ENCODE measurements around the gene RABEP1. TPM values are rescaled to one million over a fixed set of nuclear protein-coding genes. Genes with fewer than 3 reads are reported as not detected.

The RABEP1 gene
- polyA plus RNA-seq, 3 donors, result 12.7 to 19.1 (median 13.7) TPM

- H3K27me3 Mint-ChIP-seq (ENCODE audit: low read depth in 3 of 3), result peaks cover 0 to 1% (median 0%) of the 10 kb centered on the region in 3 donors
- H3K9me3 Mint-ChIP-seq, result no peaks in the 10 kb centered on the region
- Histone ChIP-seq H4K20me1 (ENCODE audit: insufficient read depth, low read length) (no peaks in the 10 kb centered on the region), H3K9ac (ENCODE audit: insufficient read depth, low read length, poor library complexity, severe bottlenecking) (no peak overlapping the region), H3K27ac (ENCODE audit: low read depth in 1 of 2, low read length in 2 of 2) (no peak overlapping the region), H3K79me2 (ENCODE audit: insufficient read depth, low read length) (no peaks in the 10 kb centered on the region), H3K27me3 (ENCODE audit: control insufficient read depth in 2 of 2, insufficient read depth in 2 of 2, low read length in 2 of 2) (no peaks in the 10 kb centered on the region), H2AFZ (ENCODE audit: insufficient read depth, low read depth, low read length, poor library complexity, severe bottlenecking) (no peak overlapping the region), H3K36me3 (replicated peaks in 1 of 2; ENCODE audit: control insufficient read depth in 1 of 2, insufficient read depth in 2 of 2, low read length in 2 of 2) (peaks cover 76 to 100% of the 10 kb centered on the region in 2 donors), H3K4me3 (replicated peaks in 1 of 3; ENCODE audit: low read depth in 2 of 3, low read length in 3 of 3) (no peak overlapping the region), H3K9me3 (replicated peaks in 1 of 2; ENCODE audit: control insufficient read depth in 1 of 2, insufficient read depth in 1 of 2, low read length in 2 of 2) (no peaks in the 10 kb centered on the region), H3K4me1 (ENCODE audit: control insufficient read depth in 1 of 2, insufficient read depth in 2 of 2, low read length in 2 of 2) (no peaks in the 10 kb centered on the region), H3K4me2 (replicated peaks; ENCODE audit: extremely low read depth, low read length, poor library complexity, severe bottlenecking) (no peak overlapping the region)
- H3K4me3 Mint-ChIP-seq, result no peak overlapping the region
- H3K4me1 Mint-ChIP-seq, result no peaks in the 10 kb centered on the region
- H3K36me3 Mint-ChIP-seq, result peaks cover 78 to 96% of the 10 kb centered on the region in 2 donors
- no CpG with 5 or more reads among the region's 3 CpGs for WGBS (ENCODE audit: insufficient coverage)
- TF ChIP-seq CTCF (IDR thresholded peaks at IDR 0.05), result no peak
- no peak overlapping the region for H3K27ac Mint-ChIP-seq
- intact Hi-C loops (cut with micrococcal nuclease), result no loop called here
- no peak for DNase-seq
These were observed 73.5 kb downstream of the RABEP1 start for GRCh38 chr17:5355421-5356129.

GRCh38 chr17:5361426-5361825 is 79.3 kb downstream of the RABEP1 start:
- H3K36me3 Mint-ChIP-seq, result peaks cover 74 to 97% of the 10 kb centered on the region in 2 donors
- H3K4me3 Mint-ChIP-seq, result no peak overlapping the region
- H3K27me3 Mint-ChIP-seq (ENCODE audit: low read depth in 3 of 3), result peaks cover 0 to 1% (median 0%) of the 10 kb centered on the region in 3 donors
- no peaks in the 10 kb centered on the region for H3K4me1 Mint-ChIP-seq
- Histone ChIP-seq H2AFZ (ENCODE audit: insufficient read depth, low read depth, low read length, poor library complexity, severe bottlenecking) (no peak overlapping the region), H3K4me3 (replicated peaks in 1 of 3; ENCODE audit: low read depth in 2 of 3, low read length in 3 of 3) (no peak overlapping the region), H3K4me1 (ENCODE audit: control insufficient read depth in 1 of 2, insufficient read depth in 2 of 2, low read length in 2 of 2) (no peaks in the 10 kb centered on the region), H3K79me2 (ENCODE audit: insufficient read depth, low read length) (no peaks in the 10 kb centered on the region), H3K27me3 (ENCODE audit: control insufficient read depth in 2 of 2, insufficient read depth in 2 of 2, low read length in 2 of 2) (no peaks in the 10 kb centered on the region), H3K4me2 (replicated peaks; ENCODE audit: extremely low read depth, low read length, poor library complexity, severe bottlenecking) (no peak overlapping the region), H3K27ac (ENCODE audit: low read depth in 1 of 2, low read length in 2 of 2) (no peak overlapping the region), H3K9ac (ENCODE audit: insufficient read depth, low read length, poor library complexity, severe bottlenecking) (no peak overlapping the region), H3K36me3 (replicated peaks in 1 of 2; ENCODE audit: control insufficient read depth in 1 of 2, insufficient read depth in 2 of 2, low read length in 2 of 2) (peaks cover 81 to 95% of the 10 kb centered on the region in 2 donors), H3K9me3 (replicated peaks in 1 of 2; ENCODE audit: control insufficient read depth in 1 of 2, insufficient read depth in 1 of 2, low read length in 2 of 2) (no peaks in the 10 kb centered on the region), H4K20me1 (ENCODE audit: insufficient read depth, low read length) (no peaks in the 10 kb centered on the region)
- TF ChIP-seq CTCF (IDR thresholded peaks at IDR 0.05), result no peak
- 95% methylated on average over 5 of the region's 9 CpGs for WGBS (ENCODE audit: insufficient coverage)
- H3K9me3 Mint-ChIP-seq, result no peaks in the 10 kb centered on the region
- intact Hi-C loops (cut with micrococcal nuclease), result no loop called here
- no peak for DNase-seq
- no peak overlapping the region for H3K27ac Mint-ChIP-seq
